GM21381 (cell line): Measurements from ENCODE around the gene SPRR2F.

ENCODE experiments used
- ATAC-seq: cut with Tn5 transposase; IDR thresholded peaks from one replicate; pipeline ENCODE4 v1.9.1; 2021; ENCODE audit warnings: mild to moderate bottlenecking, moderate library complexity; ENCODE audit not compliant: unreplicated experiment

Gene SPRR2F

DNA sequence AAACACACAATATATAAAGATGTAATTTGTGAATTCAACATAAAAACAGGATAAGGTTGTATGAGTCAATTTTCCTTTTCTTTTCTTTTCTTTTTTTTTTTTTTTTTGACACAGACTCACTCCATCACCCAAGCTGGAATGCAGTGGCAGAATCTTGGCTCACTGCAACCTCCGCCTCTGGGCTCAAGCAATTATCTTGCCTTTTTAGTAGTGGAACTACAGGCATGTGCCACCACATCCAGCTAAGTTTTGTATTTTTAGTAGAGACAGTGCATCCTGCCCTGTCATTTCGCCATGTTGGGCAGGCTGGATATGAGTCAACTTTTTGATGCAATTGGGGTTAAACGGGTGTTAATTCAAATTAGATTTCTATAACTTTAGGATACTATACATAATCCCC lies 31.6 kb downstream of the SPRR2F start:
- no peak for ATAC-seq

DNA sequence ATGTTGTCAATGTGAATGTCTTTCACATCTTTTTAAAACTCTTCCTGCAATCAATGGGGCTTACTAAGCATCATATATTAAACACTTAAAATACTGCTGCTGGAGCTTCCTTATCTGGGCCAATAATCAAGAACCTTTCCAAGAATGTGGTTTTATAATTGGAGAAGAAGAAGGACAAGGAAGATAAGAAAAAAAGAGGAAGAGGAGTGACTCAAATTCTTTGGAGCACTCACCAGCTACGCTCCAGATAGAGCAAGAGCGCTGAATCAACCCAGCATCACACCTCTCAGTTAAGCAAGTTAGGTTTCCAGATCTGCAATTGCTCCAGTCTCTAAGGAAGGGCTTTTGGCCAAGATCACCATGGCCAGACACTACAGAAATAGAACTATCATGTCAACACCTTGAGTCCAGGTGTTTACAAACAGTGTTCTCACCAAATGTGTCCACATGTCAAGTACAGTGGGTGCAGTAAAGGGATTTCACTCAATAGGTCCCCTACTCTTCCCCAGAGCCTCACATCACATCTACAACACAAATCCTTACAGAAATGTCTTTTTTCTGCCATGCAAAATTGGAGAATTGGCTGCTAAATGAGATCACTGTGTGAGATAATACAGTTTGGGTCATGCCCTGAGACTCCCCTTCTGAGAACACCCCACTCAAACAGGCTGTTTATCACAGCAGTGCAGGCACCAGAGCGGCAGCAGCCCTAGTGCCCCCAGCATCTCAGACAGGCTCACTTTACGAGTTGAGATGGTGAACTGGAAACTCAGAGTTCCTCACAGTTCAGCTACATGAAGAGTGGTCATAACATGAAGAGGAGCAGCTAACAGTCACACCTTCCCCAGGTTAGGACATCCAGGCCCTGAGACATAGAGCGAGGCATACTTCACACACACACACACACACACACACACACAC lies 40.2 kb downstream of the SPRR2F start:
- no peak for ATAC-seq

DNA sequence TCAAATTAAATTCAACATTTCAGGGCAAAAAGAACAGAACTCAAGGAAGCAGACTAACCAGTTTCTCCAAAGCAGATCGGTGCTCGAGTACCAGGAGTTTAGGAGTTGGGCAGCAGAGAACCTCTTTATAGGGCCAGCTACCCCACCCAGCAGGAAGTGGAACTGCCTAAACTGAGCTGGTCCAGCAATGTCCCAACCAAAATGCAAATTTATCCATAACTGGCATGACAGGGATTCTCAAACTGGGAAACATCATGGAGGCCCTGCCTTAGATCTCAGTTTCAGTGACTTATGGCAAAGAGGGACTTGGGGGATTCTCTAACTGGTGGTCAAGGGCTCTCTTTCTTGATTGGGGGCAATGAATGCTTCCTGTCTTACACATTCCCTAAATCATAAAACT lies 41.8 kb downstream of the SPRR2F start, which contains the start of gene SPRR2B:
SPRR2B (minus strand) TSS at position 101 of the 400 bp plus-strand sequence. CDS start 772 bp downstream, outside the sequence.
- ATAC-seq: no peak

DNA sequence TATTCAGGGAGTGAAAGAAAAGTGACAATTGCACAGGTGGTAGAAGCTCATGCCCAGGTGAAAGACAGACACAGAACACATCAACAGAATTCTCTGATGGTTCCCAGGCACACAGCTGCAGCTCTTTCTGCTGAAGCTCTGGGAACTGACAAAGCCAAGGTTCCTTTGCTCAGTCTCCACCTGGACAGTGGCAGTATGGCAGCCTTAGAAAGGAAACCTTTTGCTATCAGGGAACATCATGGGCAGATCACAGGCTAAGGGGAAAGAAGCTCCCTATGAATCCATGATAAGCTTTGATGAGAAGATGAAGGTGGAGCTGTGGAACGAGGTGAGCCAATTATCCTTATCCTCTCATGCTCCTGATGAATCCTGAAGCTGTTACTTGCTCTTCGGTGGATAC lies 43.1 kb downstream of the SPRR2F start:
- ATAC-seq: no peak
